ENCODE results near the gene ATP1A4. TPM values are rescaled to one million over a fixed set of nuclear protein-coding genes. Genes with fewer than 3 reads are reported as not detected.

The ATP1A4 gene
- total RNA-seq, 1 donor, result under 0.01 TPM

GRCh38 chr1:160139840-160140239 is 11.6 kb upstream of the ATP1A4 start:
- no peak for DNase-seq (ENCODE audit: low read depth in 2 of 3, low spot score in 2 of 3)

GRCh38 chr1:160143695-160144094 is 7.7 kb upstream of the ATP1A4 start:
- DNase-seq (ENCODE audit: low read depth in 2 of 3, low spot score in 2 of 3), result peak in 2 of 3 donors; percentile 26 to 52

GRCh38 chr1:160144921-160145320 is 6.5 kb upstream of the ATP1A4 start:
- no peak for DNase-seq (ENCODE audit: low read depth in 2 of 3, low spot score in 2 of 3)

GRCh38 chr1:160146107-160146506 is 5.3 kb upstream of the ATP1A4 start:
- no peak for DNase-seq (ENCODE audit: low read depth in 2 of 3, low spot score in 2 of 3)

GRCh38 chr1:160148121-160148520 is 3.3 kb upstream of the ATP1A4 start:
- DNase-seq (ENCODE audit: low read depth in 2 of 3, low spot score in 2 of 3), result no peak

GRCh38 chr1:160149233-160149632 is 2.2 kb upstream of the ATP1A4 start:
- no peak for DNase-seq (ENCODE audit: low read depth in 2 of 3, low spot score in 2 of 3)

GRCh38 chr1:160149716-160150115 is 1.7 kb upstream of the ATP1A4 start:
- DNase-seq (ENCODE audit: low read depth in 2 of 3, low spot score in 2 of 3), result no peak

GRCh38 chr1:160154790-160155189 is 3.4 kb downstream of the ATP1A4 start:
- no peak for DNase-seq (ENCODE audit: low read depth in 2 of 3, low spot score in 2 of 3)

- DNase-seq (ENCODE audit: low read depth in 2 of 3, low spot score in 2 of 3), result no peak
Measured at GRCh38 chr1:160156361-160156760, 5.0 kb downstream of the ATP1A4 start.

- no peak for DNase-seq (ENCODE audit: low read depth in 2 of 3, low spot score in 2 of 3)
Measured at GRCh38 chr1:160157174-160157573, 5.8 kb downstream of the ATP1A4 start.

- no peak for DNase-seq (ENCODE audit: low read depth in 2 of 3, low spot score in 2 of 3)
Measured at GRCh38 chr1:160158031-160158430, 6.6 kb downstream of the ATP1A4 start.

- no peak for DNase-seq (ENCODE audit: low read depth in 2 of 3, low spot score in 2 of 3)
Measured at GRCh38 chr1:160158534-160158933, 7.1 kb downstream of the ATP1A4 start.

- DNase-seq (ENCODE audit: low read depth in 2 of 3, low spot score in 2 of 3), result no peak
Measured at GRCh38 chr1:160159846-160160245, 8.4 kb downstream of the ATP1A4 start.

- peak in 2 of 3 donors; percentile 26 to 31 for DNase-seq (ENCODE audit: low read depth in 2 of 3, low spot score in 2 of 3)
Measured at GRCh38 chr1:160161965-160162705, 10.7 kb downstream of the ATP1A4 start.

GRCh38 chr1:160162931-160163330 is 11.5 kb downstream of the ATP1A4 start:
- no peak for DNase-seq (ENCODE audit: low read depth in 2 of 3, low spot score in 2 of 3)

- DNase-seq (ENCODE audit: low read depth in 2 of 3, low spot score in 2 of 3), result no peak
Measured at GRCh38 chr1:160163615-160164014, 12.2 kb downstream of the ATP1A4 start.

GRCh38 chr1:160164121-160164520 is 12.7 kb downstream of the ATP1A4 start:
- DNase-seq (ENCODE audit: low read depth in 2 of 3, low spot score in 2 of 3), result no peak

GRCh38 chr1:160166166-160166868 is 14.9 kb downstream of the ATP1A4 start:
- DNase-seq (ENCODE audit: low read depth in 2 of 3, low spot score in 2 of 3), result peak in 1 of 3 donors; percentile 54

- DNase-seq (ENCODE audit: low read depth in 2 of 3, low spot score in 2 of 3), result no peak
Measured at GRCh38 chr1:160167056-160167455, 15.7 kb downstream of the ATP1A4 start.

- DNase-seq (ENCODE audit: low read depth in 2 of 3, low spot score in 2 of 3), result peak in 2 of 3 donors; percentile 8 to 39
Measured at GRCh38 chr1:160167580-160167979, 16.2 kb downstream of the ATP1A4 start.

- DNase-seq (ENCODE audit: low read depth in 2 of 3, low spot score in 2 of 3), result no peak
Measured at GRCh38 chr1:160168016-160168415, 16.6 kb downstream of the ATP1A4 start.

Measured in hematopoietic multipotent progenitor cell (in vitro differentiated cells).